Upper lobe of right lung (tissue), 1 donor: Measurements from ENCODE around the gene WBP2. TPM values are rescaled to one million over a fixed set of nuclear protein-coding genes. Genes with fewer than 3 reads are reported as not detected.
A peak's percentile ranks its signal among the peaks of the same experiment; 100 is the strongest.

Experiments used
- ATAC-seq: fragments of 200-7000 bp; cut with Tn5 transposase; one replicate; pipeline ENCODE4 v1.9.1; 2020; ENCODE audit warnings: mild to moderate bottlenecking, moderate library complexity
- DNase-seq: peaks from one replicate; pipeline ENCODE4 v3.0.0-alpha.2; 2020
- H3K27ac ChIP-seq: fragments of 200-600 bp; one replicate; pipeline ENCODE4 v1.8.0; 2022
- H3K27me3 ChIP-seq: fragments of 200-600 bp; one replicate; pipeline ENCODE4 v1.8.0; 2022; ENCODE audit warnings: mild to moderate bottlenecking
- H3K36me3 ChIP-seq: fragments of 200-600 bp; one replicate; pipeline ENCODE4 v1.8.0; 2022
- H3K4me1 ChIP-seq: fragments of 200-600 bp; one replicate; pipeline ENCODE4 v1.8.0; 2022
- H3K4me3 ChIP-seq: fragments of 200-600 bp; one replicate; pipeline ENCODE4 v1.8.0; 2022; ENCODE audit warnings: mild to moderate bottlenecking
- H3K9me3 ChIP-seq: fragments of 200-600 bp; one replicate; pipeline ENCODE4 v1.8.0; 2022
- CTCF ChIP-seq: fragments of 200-600 bp; IDR thresholded peaks from one replicate; pipeline ENCODE4 v1.8.0; 2022; ENCODE audit warnings: antibody characterized with exemption
- intact Hi-C: fragments of 100-400 bp; cut with DNase I; formaldehyde crosslinking; loops from one replicate; pipeline ENCODE4 v1.11.0; 2022
- total RNA-seq: library from RNA; stranded (reverse); fragmentation: NEBNext Ultra II Directional; extraction: Animal tissue kit (Norgen Biotek cat#: 25700); gene quantifications from one replicate; pipeline ENCODE4 v1.2.1, GENCODE V29; 2021
- donor health status: DM: no; HTN: yes; CAD: no; lungs with severe emphysema.

The WBP2 gene
- total RNA-seq, 1 donor from 2014 or later = 156 TPM

GRCh38 chr17:75829747-75830146 lies 25.4 kb downstream of the WBP2 start:
- peaks cover 16% of the 10 kb centered on the region for H3K4me1 ChIP-seq
- H3K27ac ChIP-seq = no peak overlapping the region
- H3K9me3 ChIP-seq = no peaks in the 10 kb centered on the region
- no peak for ATAC-seq
- DNase-seq = no peak
- intact Hi-C loops = no loop called here
- H3K36me3 ChIP-seq = peaks cover 50% of the 10 kb centered on the region
- H3K27me3 ChIP-seq = no peaks in the 10 kb centered on the region
- no peak for TF ChIP-seq CTCF
- H3K4me3 ChIP-seq = no peak overlapping the region

GRCh38 chr17:75828741-75829140 lies 26.4 kb downstream of the WBP2 start:
- Histone ChIP-seq H3K36me3 (peaks cover 55% of the 10 kb centered on the region), H3K4me3 (no peak overlapping the region), H3K9me3 (no peaks in the 10 kb centered on the region), H3K4me1 (peaks cover 16% of the 10 kb centered on the region), H3K27me3 (no peaks in the 10 kb centered on the region), H3K27ac (no peak overlapping the region)
- no peak for TF ChIP-seq CTCF
- intact Hi-C loops = no loop called here
- no peak for DNase-seq
- ATAC-seq = no peak

GRCh38 chr17:75828076-75828400 lies 27.1 kb downstream of the WBP2 start:
- DNase-seq = no peak
- H3K4me1 ChIP-seq = peaks cover 16% of the 10 kb centered on the region
- H3K27me3 ChIP-seq = no peaks in the 10 kb centered on the region
- peak overlapping the region; percentile 77 for H3K27ac ChIP-seq
- peak overlapping the region; percentile 24 for H3K4me3 ChIP-seq
- TF ChIP-seq CTCF = no peak
- intact Hi-C loops = no loop called here
- H3K36me3 ChIP-seq = peaks cover 57% of the 10 kb centered on the region
- no peak for ATAC-seq
- no peaks in the 10 kb centered on the region for H3K9me3 ChIP-seq

DNA sequence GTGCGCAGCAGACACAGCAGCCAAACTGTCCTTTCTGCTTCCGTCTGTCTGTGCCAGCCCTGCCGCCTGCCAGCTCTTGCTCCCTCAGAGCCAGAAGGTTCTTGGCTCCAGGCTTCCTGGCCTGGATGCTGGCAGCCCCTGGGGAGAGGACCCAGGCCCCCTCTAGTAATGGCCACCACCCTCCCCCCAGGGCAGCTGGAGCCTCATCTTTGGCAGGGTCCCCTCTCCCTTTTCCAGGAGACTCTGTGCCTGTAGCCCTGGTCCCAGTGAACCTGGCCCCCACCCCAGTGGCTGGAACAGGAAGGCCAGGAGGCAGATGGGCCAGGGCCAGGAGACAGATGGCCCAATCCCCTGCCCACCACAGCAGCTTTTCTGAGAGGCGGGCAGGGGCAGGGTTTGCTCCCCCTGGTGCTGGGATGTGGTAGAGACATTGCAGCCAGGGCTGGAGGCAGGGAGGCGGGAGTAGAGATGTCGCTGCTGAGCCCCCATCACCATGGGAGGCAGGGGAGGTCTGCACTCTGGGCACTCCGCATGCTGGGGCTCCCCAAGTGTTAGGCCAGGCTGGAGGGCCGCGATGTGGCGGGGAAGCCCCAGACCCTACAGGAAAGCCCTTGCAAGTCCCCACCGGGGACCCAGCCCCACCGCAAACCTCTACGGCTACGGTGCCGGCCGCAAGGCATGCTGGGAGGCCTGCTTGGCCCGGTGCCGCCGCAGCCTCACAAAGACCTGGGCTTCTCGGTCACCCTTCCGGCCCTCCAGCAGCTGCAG lies 27.6 kb downstream of the WBP2 start:
- Histone ChIP-seq H3K36me3 (peaks cover 63% of the 10 kb centered on the region), H3K27ac (peak overlapping the region; percentile 77), H3K4me3 (peak overlapping the region; percentile 24), H3K27me3 (no peaks in the 10 kb centered on the region), H3K9me3 (no peaks in the 10 kb centered on the region), H3K4me1 (peaks cover 16% of the 10 kb centered on the region)
- TF ChIP-seq CTCF = peak; percentile 64
- no peak for DNase-seq
- peak; percentile 50 for ATAC-seq
- intact Hi-C loops = no loop called here

- Histone ChIP-seq H3K4me1 (peaks cover 16% of the 10 kb centered on the region), H3K36me3 (peaks cover 67% of the 10 kb centered on the region), H3K27me3 (no peaks in the 10 kb centered on the region), H3K4me3 (no peak overlapping the region), H3K9me3 (no peaks in the 10 kb centered on the region), H3K27ac (peak overlapping the region; percentile 77)
- DNase-seq = no peak
- intact Hi-C loops = no loop called here
- ATAC-seq = no peak
- TF ChIP-seq CTCF = no peak
These were observed 28.4 kb downstream of the WBP2 start for GRCh38 chr17:75826561-75827307.
